ENCODE data around the gene TNS3. TPM values are rescaled to one million over a fixed set of nuclear protein-coding genes. Genes with fewer than 3 reads are reported as not detected.

The TNS3 gene
- total and polyA plus RNA-seq, 2 donors (not counting 1 experiment from before 2014, with no cell fraction given): 11.4 to 77.5 TPM

DNA sequence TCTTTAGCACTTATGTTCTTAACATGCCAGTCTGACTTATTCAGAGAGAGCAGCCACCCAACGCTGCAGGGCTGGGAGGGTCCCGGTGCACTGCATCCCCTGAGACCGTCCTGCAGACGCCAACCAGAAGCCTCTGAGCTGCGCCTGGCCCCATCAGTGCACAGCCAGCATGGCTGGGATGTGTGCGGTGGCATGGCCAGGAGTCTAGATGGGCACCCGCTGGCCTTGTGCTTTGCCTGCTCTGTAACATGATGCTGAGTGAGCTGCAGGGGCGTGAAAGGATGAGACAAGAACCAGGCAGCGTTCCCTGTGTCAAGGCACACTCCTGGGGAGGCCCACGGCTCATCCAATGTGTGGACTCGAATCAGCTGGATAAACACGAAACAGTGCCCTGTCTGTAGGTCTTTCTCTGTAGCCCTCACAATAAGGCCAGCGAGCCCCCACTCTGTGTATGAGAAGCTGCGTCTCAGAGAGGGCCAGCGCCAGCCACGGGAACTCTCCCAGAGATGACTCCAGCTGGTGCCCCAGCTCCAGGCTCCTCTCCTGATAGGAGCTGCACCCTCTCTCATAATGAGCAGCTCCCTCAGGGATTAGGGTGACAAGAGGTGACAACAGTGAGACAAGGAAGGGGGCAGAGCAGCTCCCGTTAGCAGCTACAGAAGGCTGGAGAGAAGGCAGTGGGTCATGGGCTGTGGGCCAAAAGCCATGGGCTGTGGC is 96.8 kb downstream of the TNS3 start:
- Histone ChIP-seq H3K4me3 (ENCODE audit: control extremely low read depth in 1 of 5, extremely low read depth in 1 of 5, insufficient read depth in 1 of 5, low read depth in 2 of 5, low read length in 4 of 5) (no peak overlapping the region), H3K27me3 (replicated peaks in 1 of 4; ENCODE audit: control extremely low read depth in 1 of 4, control insufficient read depth in 3 of 4, insufficient read depth in 4 of 4, low read length in 3 of 4) (no peaks in the 10 kb centered on the region), H3K4me2 (replicated peaks; ENCODE audit: low read depth, low read length, poor library complexity, severe bottlenecking) (no peak overlapping the region), H3K79me2 (ENCODE audit: control insufficient read depth, insufficient read depth, low read length) (peaks cover 31% of the 10 kb centered on the region), H4K20me1 (ENCODE audit: control insufficient read depth, insufficient read depth, low read length, poor library complexity, severe bottlenecking) (peaks cover 5% of the 10 kb centered on the region), H2AFZ (ENCODE audit: insufficient read depth, low read depth, low read length, poor library complexity, severe bottlenecking) (no peak overlapping the region), H3K9ac (ENCODE audit: low read length) (no peak overlapping the region), H3K36me3 (replicated peaks in 1 of 2; ENCODE audit: control extremely low read depth in 1 of 2, control insufficient read depth in 1 of 2, extremely low read depth in 1 of 2, insufficient read depth in 2 of 2, low read length in 1 of 2) (no peaks in the 10 kb centered on the region), H3K4me1 (ENCODE audit: control insufficient read depth in 2 of 2, insufficient read depth in 2 of 2, low read length in 2 of 2) (peaks cover 28 to 31% of the 10 kb centered on the region in 2 donors), H3K9me3 (ENCODE audit: control extremely low read depth in 1 of 3, control insufficient read depth in 2 of 3, insufficient read depth in 1 of 3, low read length in 2 of 3) (no peaks in the 10 kb centered on the region), H3K27ac (ENCODE audit: low read length in 2 of 2) (no peak overlapping the region)
- ATAC-seq (ENCODE audit: low read depth) (no peak), DNase-seq (no peak)
- Mint-ChIP-seq H3K9me3 (ENCODE audit: insufficient read depth) (no peaks in the 10 kb centered on the region), H3K4me1 (peaks cover 51% of the 10 kb centered on the region), H3K27me3 (no peaks in the 10 kb centered on the region), H3K27ac (no peak overlapping the region), H3K4me3 (no peak overlapping the region)
- intact Hi-C loops (cut with micrococcal nuclease): loop anchor here (5.0 to 10.0 kb wide), 3 partner anchors 97 to 602 kb away; partner anchors contain the start of genes TNS3 and UPP1
- ChIA-PET CTCF (interaction anchor here (0.9 to 2.7 kb wide), 7 partner anchors 9 to 334 kb away, joined by 3 to 14 read pairs (median 4); no protein-coding TSS in a partner anchor), POLR2A (interaction anchor here (0.7 kb wide), 1 partner anchor 9 kb away, joined by 3 read pairs; no protein-coding TSS in a partner anchor)
- 95% methylated on average over 17 of the region's 17 CpGs for WGBS (ENCODE audit: insufficient coverage)
- TF ChIP-seq, protein P1, sequence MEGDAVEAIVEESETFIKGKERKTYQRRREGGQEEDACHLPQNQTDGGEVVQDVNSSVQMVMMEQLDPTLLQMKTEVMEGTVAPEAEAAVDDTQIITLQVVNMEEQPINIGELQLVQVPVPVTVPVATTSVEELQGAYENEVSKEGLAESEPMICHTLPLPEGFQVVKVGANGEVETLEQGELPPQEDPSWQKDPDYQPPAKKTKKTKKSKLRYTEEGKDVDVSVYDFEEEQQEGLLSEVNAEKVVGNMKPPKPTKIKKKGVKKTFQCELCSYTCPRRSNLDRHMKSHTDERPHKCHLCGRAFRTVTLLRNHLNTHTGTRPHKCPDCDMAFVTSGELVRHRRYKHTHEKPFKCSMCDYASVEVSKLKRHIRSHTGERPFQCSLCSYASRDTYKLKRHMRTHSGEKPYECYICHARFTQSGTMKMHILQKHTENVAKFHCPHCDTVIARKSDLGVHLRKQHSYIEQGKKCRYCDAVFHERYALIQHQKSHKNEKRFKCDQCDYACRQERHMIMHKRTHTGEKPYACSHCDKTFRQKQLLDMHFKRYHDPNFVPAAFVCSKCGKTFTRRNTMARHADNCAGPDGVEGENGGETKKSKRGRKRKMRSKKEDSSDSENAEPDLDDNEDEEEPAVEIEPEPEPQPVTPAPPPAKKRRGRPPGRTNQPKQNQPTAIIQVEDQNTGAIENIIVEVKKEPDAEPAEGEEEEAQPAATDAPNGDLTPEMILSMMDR (IDR thresholded peaks at IDR 0.05): no peak
- no peak for TF ChIP-seq EZH2 (IDR thresholded peaks at IDR 0.05; ENCODE audit: borderline replicate concordance, insufficient read depth, low read depth, low read length, poor library complexity, severe bottlenecking)

DNA sequence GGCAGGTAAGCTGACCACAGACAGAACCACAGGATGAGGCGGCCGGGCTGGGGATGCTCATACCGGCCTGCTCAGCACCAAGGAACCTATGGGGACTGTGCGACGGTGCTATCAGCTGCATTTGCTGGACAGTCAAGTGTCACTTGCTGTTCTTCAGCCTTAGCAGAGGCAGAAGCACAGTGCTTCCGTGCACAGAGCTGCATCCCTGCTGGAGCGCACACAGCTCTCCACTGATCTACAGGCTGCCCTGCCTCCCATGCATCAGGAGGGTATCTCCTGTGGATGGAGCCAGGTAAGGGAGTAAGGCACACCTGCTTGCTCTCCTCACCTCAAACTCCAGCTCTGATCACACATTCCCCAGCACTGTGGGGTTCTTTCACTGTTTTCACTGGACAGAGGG is 97.5 kb downstream of the TNS3 start:
- ChIA-PET CTCF (interaction anchor here (0.8 to 2.7 kb wide), 8 partner anchors 10 to 335 kb away, joined by 3 to 14 read pairs (median 3); no protein-coding TSS in a partner anchor), POLR2A (no interaction called here)
- intact Hi-C loops (cut with micrococcal nuclease): loop anchor here (5.0 to 10.0 kb wide), 3 partner anchors 98 to 603 kb away; partner anchors contain the start of genes TNS3 and UPP1
- DNase-seq: no peak
- no peak overlapping the region for H3K27ac ChIP-seq (ENCODE audit: low read length in 2 of 2)
- peaks cover 5% of the 10 kb centered on the region for H4K20me1 ChIP-seq (ENCODE audit: control insufficient read depth, insufficient read depth, low read length, poor library complexity, severe bottlenecking)
- Mint-ChIP-seq H3K27ac (no peak overlapping the region), H3K4me1 (peaks cover 57% of the 10 kb centered on the region), H3K9me3 (ENCODE audit: insufficient read depth) (no peaks in the 10 kb centered on the region), H3K4me3 (no peak overlapping the region), H3K27me3 (no peaks in the 10 kb centered on the region)
- no peak overlapping the region for H3K9ac ChIP-seq (ENCODE audit: low read length)
- no peak overlapping the region for H2AFZ ChIP-seq (ENCODE audit: insufficient read depth, low read depth, low read length, poor library complexity, severe bottlenecking)
- WGBS (ENCODE audit: insufficient coverage): 93% methylated on average over 7 of the region's 7 CpGs
- H3K9me3 ChIP-seq (ENCODE audit: control extremely low read depth in 1 of 3, control insufficient read depth in 2 of 3, insufficient read depth in 1 of 3, low read length in 2 of 3): no peaks in the 10 kb centered on the region
- no peak overlapping the region for H3K4me3 ChIP-seq (ENCODE audit: control extremely low read depth in 1 of 5, extremely low read depth in 1 of 5, insufficient read depth in 1 of 5, low read depth in 2 of 5, low read length in 4 of 5)
- TF ChIP-seq, protein P1 (IDR thresholded peaks at IDR 0.05): no peak
- TF ChIP-seq EZH2 (IDR thresholded peaks at IDR 0.05; ENCODE audit: borderline replicate concordance, insufficient read depth, low read depth, low read length, poor library complexity, severe bottlenecking): no peak
- no peak overlapping the region for H3K4me2 ChIP-seq (replicated peaks; ENCODE audit: low read depth, low read length, poor library complexity, severe bottlenecking)
- no peak for ATAC-seq (ENCODE audit: low read depth)
- no peaks in the 10 kb centered on the region for H3K36me3 ChIP-seq (replicated peaks in 1 of 2; ENCODE audit: control extremely low read depth in 1 of 2, control insufficient read depth in 1 of 2, extremely low read depth in 1 of 2, insufficient read depth in 2 of 2, low read length in 1 of 2)
- peaks cover 25% of the 10 kb centered on the region for H3K79me2 ChIP-seq (ENCODE audit: control insufficient read depth, insufficient read depth, low read length)
- peaks cover 34 to 37% of the 10 kb centered on the region in 2 donors for H3K4me1 ChIP-seq (ENCODE audit: control insufficient read depth in 2 of 2, insufficient read depth in 2 of 2, low read length in 2 of 2)
- H3K27me3 ChIP-seq (replicated peaks in 1 of 4; ENCODE audit: control extremely low read depth in 1 of 4, control insufficient read depth in 3 of 4, insufficient read depth in 4 of 4, low read length in 3 of 4): no peaks in the 10 kb centered on the region

Data from B cell (primary cell).